ENCODE measurements around the gene PSPN. TPM values are rescaled to one million over a fixed set of nuclear protein-coding genes. Genes with fewer than 3 reads are reported as not detected.
"Not testable (repeated sequence)": the region's sequence is repeated elsewhere in the genome, so short reads cannot be mapped to it uniquely, and the experiment has no call there.

Gene PSPN
- total RNA-seq, 1 experiment from 2014 or later = 2.3 TPM

- DNase-seq (ENCODE audit: low spot score) = no peak
Measured at GRCh38 chr19:6402837-6403608, 27.3 kb upstream of the PSPN start.

GRCh38 chr19:6402058-6402457 is 26.3 kb upstream of the PSPN start:
- DNase-seq (ENCODE audit: low spot score) = no peak

GRCh38 chr19:6400062-6400944 is 24.6 kb upstream of the PSPN start:
- DNase-seq (ENCODE audit: low spot score) = not testable (repeated sequence)

GRCh38 chr19:6396305-6396704 is 20.6 kb upstream of the PSPN start:
- DNase-seq (ENCODE audit: low spot score) = no peak

- DNase-seq (ENCODE audit: low spot score) = no peak
Measured at GRCh38 chr19:6394831-6395230, 19.1 kb upstream of the PSPN start.

- no peak for DNase-seq (ENCODE audit: low spot score)
Measured at GRCh38 chr19:6393983-6394412, 18.3 kb upstream of the PSPN start.

- DNase-seq (ENCODE audit: low spot score) = peak; percentile 95
Measured at GRCh38 chr19:6393074-6393982, 17.6 kb upstream of the PSPN start, which contains the start of gene GTF2F1. Gene GTF2F1, minus strand, starts transcription at chr19:6393164. Its CDS starts 169 bp downstream, at chr19:6392995.

GRCh38 chr19:6392221-6393073 is 16.7 kb upstream of the PSPN start:
- DNase-seq (ENCODE audit: low spot score) = no peak

- no peak for DNase-seq (ENCODE audit: low spot score)
Measured at GRCh38 chr19:6387372-6387771, 11.6 kb upstream of the PSPN start.

GRCh38 chr19:6384381-6384780 is 8.6 kb upstream of the PSPN start:
- no peak for DNase-seq (ENCODE audit: low spot score)

GRCh38 chr19:6383188-6383587 is 7.5 kb upstream of the PSPN start:
- no peak for DNase-seq (ENCODE audit: low spot score)

GRCh38 chr19:6381030-6381750 is 5.5 kb upstream of the PSPN start:
- DNase-seq (ENCODE audit: low spot score) = no peak

- DNase-seq (ENCODE audit: low spot score) = no peak
Measured at GRCh38 chr19:6379744-6380143, 4.0 kb upstream of the PSPN start.

- no peak for DNase-seq (ENCODE audit: low spot score)
Measured at GRCh38 chr19:6378486-6378885, 2.8 kb upstream of the PSPN start.

GRCh38 chr19:6378041-6378440 is 2.3 kb upstream of the PSPN start:
- DNase-seq (ENCODE audit: low spot score) = peak; percentile 78

GRCh38 chr19:6376512-6377190 is 918 bp upstream of the PSPN start:
- no peak for DNase-seq (ENCODE audit: low spot score)

- no peak for DNase-seq (ENCODE audit: low spot score)
Measured at GRCh38 chr19:6374711-6375410, 872 bp downstream of the PSPN start.

- DNase-seq (ENCODE audit: low spot score) = no peak
Measured at GRCh38 chr19:6374161-6374709, 1.5 kb downstream of the PSPN start.

- no peak for DNase-seq (ENCODE audit: low spot score)
Measured at GRCh38 chr19:6373813-6374108, 2.0 kb downstream of the PSPN start.

Data from A172 (cell line).